ENCODE measurements around the gene ERGIC1.

The ERGIC1 gene

GRCh38 chr5:172868924-172869591 lies 35.0 kb downstream of the ERGIC1 start:
- Histone ChIP-seq H3K4me3 (ENCODE audit: low read depth in 1 of 5, low read length in 5 of 5) (peak overlapping the region in 2 of 5 donors; percentile 44 to 47), H3K9me3 (ENCODE audit: control insufficient read depth in 5 of 5, low read length in 5 of 5) (no peaks in the 10 kb centered on the region), H3K27me3 (ENCODE audit: control insufficient read depth in 5 of 5, insufficient read depth in 4 of 5, low read length in 5 of 5) (no peaks in the 10 kb centered on the region), H3K4me1 (ENCODE audit: control insufficient read depth in 5 of 5, insufficient read depth in 5 of 5, low read length in 5 of 5) (peaks cover 43 to 97% (median 94%) of the 10 kb centered on the region in 5 donors), H3K9ac (ENCODE audit: low read length in 5 of 5) (peak overlapping the region; percentile 22 to 84 (median 72)), H3K36me3 (ENCODE audit: control insufficient read depth in 5 of 5, insufficient read depth in 5 of 5, low read length in 5 of 5) (no peaks in the 10 kb centered on the region), H3K27ac (ENCODE audit: low read depth, low read length) (peak overlapping the region; percentile 98)

- H3K4me3 ChIP-seq (ENCODE audit: low read depth in 1 of 5, low read length in 5 of 5), result no peak overlapping the region
- H3K27ac ChIP-seq (ENCODE audit: low read depth, low read length), result peak overlapping the region; percentile 98
- peaks cover 43 to 91% (median 89%) of the 10 kb centered on the region in 5 donors for H3K4me1 ChIP-seq (ENCODE audit: control insufficient read depth in 5 of 5, insufficient read depth in 5 of 5, low read length in 5 of 5)
These were observed 35.6 kb downstream of the ERGIC1 start for GRCh38 chr5:172869691-172870090.

GRCh38 chr5:172870291-172870714 lies 36.3 kb downstream of the ERGIC1 start:
- Histone ChIP-seq H3K36me3 (ENCODE audit: control insufficient read depth in 5 of 5, insufficient read depth in 5 of 5, low read length in 5 of 5) (no peaks in the 10 kb centered on the region), H3K9ac (ENCODE audit: low read length in 5 of 5) (peak overlapping the region; percentile 63 to 84 (median 72)), H3K27ac (ENCODE audit: low read depth, low read length) (peak overlapping the region; percentile 98), H3K9me3 (ENCODE audit: control insufficient read depth in 5 of 5, low read length in 5 of 5) (no peaks in the 10 kb centered on the region), H3K4me3 (ENCODE audit: low read depth in 1 of 5, low read length in 5 of 5) (no peak overlapping the region), H3K4me1 (ENCODE audit: control insufficient read depth in 5 of 5, insufficient read depth in 5 of 5, low read length in 5 of 5) (peaks cover 43 to 91% (median 85%) of the 10 kb centered on the region in 5 donors), H3K27me3 (ENCODE audit: control insufficient read depth in 5 of 5, insufficient read depth in 4 of 5, low read length in 5 of 5) (no peaks in the 10 kb centered on the region)

More at GRCh38 chr5:172869691-172870090, 35.6 kb downstream of the ERGIC1 start:
- H3K27me3 ChIP-seq (ENCODE audit: control insufficient read depth in 5 of 5, insufficient read depth in 4 of 5, low read length in 5 of 5), result no peaks in the 10 kb centered on the region
- no peaks in the 10 kb centered on the region for H3K36me3 ChIP-seq (ENCODE audit: control insufficient read depth in 5 of 5, insufficient read depth in 5 of 5, low read length in 5 of 5)
- peak overlapping the region; percentile 22 to 84 (median 72) for H3K9ac ChIP-seq (ENCODE audit: low read length in 5 of 5)
- no peaks in the 10 kb centered on the region for H3K9me3 ChIP-seq (ENCODE audit: control insufficient read depth in 5 of 5, low read length in 5 of 5)

- H3K27me3 ChIP-seq (ENCODE audit: control insufficient read depth in 5 of 5, insufficient read depth in 4 of 5, low read length in 5 of 5), result no peaks in the 10 kb centered on the region
- peak overlapping the region; percentile 98 for H3K27ac ChIP-seq (ENCODE audit: low read depth, low read length)
- H3K9me3 ChIP-seq (ENCODE audit: control insufficient read depth in 5 of 5, low read length in 5 of 5), result no peaks in the 10 kb centered on the region
- H3K4me3 ChIP-seq (ENCODE audit: low read depth in 1 of 5, low read length in 5 of 5), result peak overlapping the region in 2 of 5 donors; percentile 4 to 21
- H3K4me1 ChIP-seq (ENCODE audit: control insufficient read depth in 5 of 5, insufficient read depth in 5 of 5, low read length in 5 of 5), result peaks cover 44 to 91% (median 79%) of the 10 kb centered on the region in 5 donors
- no peaks in the 10 kb centered on the region for H3K36me3 ChIP-seq (ENCODE audit: control insufficient read depth in 5 of 5, insufficient read depth in 5 of 5, low read length in 5 of 5)
- H3K9ac ChIP-seq (ENCODE audit: low read length in 5 of 5), result peak overlapping the region; percentile 49 to 84 (median 63)
These were observed 36.8 kb downstream of the ERGIC1 start for GRCh38 chr5:172870715-172871461.

GRCh38 chr5:172871536-172871935 lies 37.5 kb downstream of the ERGIC1 start:
- Histone ChIP-seq H3K36me3 (ENCODE audit: control insufficient read depth in 5 of 5, insufficient read depth in 5 of 5, low read length in 5 of 5) (no peaks in the 10 kb centered on the region), H3K4me1 (ENCODE audit: control insufficient read depth in 5 of 5, insufficient read depth in 5 of 5, low read length in 5 of 5) (peaks cover 44 to 84% (median 73%) of the 10 kb centered on the region in 5 donors), H3K9me3 (ENCODE audit: control insufficient read depth in 5 of 5, low read length in 5 of 5) (no peaks in the 10 kb centered on the region), H3K27me3 (ENCODE audit: control insufficient read depth in 5 of 5, insufficient read depth in 4 of 5, low read length in 5 of 5) (no peaks in the 10 kb centered on the region), H3K27ac (ENCODE audit: low read depth, low read length) (peak overlapping the region; percentile 98), H3K4me3 (ENCODE audit: low read depth in 1 of 5, low read length in 5 of 5) (no peak overlapping the region), H3K9ac (ENCODE audit: low read length in 5 of 5) (peak overlapping the region; percentile 37 to 66 (median 53))

- no peak overlapping the region for H3K4me3 ChIP-seq (ENCODE audit: low read depth in 1 of 5, low read length in 5 of 5)
- peak overlapping the region; percentile 98 for H3K27ac ChIP-seq (ENCODE audit: low read depth, low read length)
- H3K27me3 ChIP-seq (ENCODE audit: control insufficient read depth in 5 of 5, insufficient read depth in 4 of 5, low read length in 5 of 5), result no peaks in the 10 kb centered on the region
- no peaks in the 10 kb centered on the region for H3K36me3 ChIP-seq (ENCODE audit: control insufficient read depth in 5 of 5, insufficient read depth in 5 of 5, low read length in 5 of 5)
- no peaks in the 10 kb centered on the region for H3K9me3 ChIP-seq (ENCODE audit: control insufficient read depth in 5 of 5, low read length in 5 of 5)
- peaks cover 43 to 80% (median 68%) of the 10 kb centered on the region in 5 donors for H3K4me1 ChIP-seq (ENCODE audit: control insufficient read depth in 5 of 5, insufficient read depth in 5 of 5, low read length in 5 of 5)
- H3K9ac ChIP-seq (ENCODE audit: low read length in 5 of 5), result peak overlapping the region; percentile 37 to 66 (median 53)
These were observed 37.9 kb downstream of the ERGIC1 start for GRCh38 chr5:172871982-172872381.

- Histone ChIP-seq H3K9ac (ENCODE audit: low read length in 5 of 5) (peak overlapping the region in 4 of 5 donors; percentile 25 to 66 (median 46)), H3K9me3 (ENCODE audit: control insufficient read depth in 5 of 5, low read length in 5 of 5) (no peaks in the 10 kb centered on the region), H3K4me1 (ENCODE audit: control insufficient read depth in 5 of 5, insufficient read depth in 5 of 5, low read length in 5 of 5) (peaks cover 37 to 76% (median 64%) of the 10 kb centered on the region in 5 donors), H3K27ac (ENCODE audit: low read depth, low read length) (peak overlapping the region; percentile 98), H3K4me3 (ENCODE audit: low read depth in 1 of 5, low read length in 5 of 5) (peak overlapping the region in 2 of 5 donors; percentile 6 to 11), H3K36me3 (ENCODE audit: control insufficient read depth in 5 of 5, insufficient read depth in 5 of 5, low read length in 5 of 5) (no peaks in the 10 kb centered on the region), H3K27me3 (ENCODE audit: control insufficient read depth in 5 of 5, insufficient read depth in 4 of 5, low read length in 5 of 5) (no peaks in the 10 kb centered on the region)
These were observed 39.0 kb downstream of the ERGIC1 start for GRCh38 chr5:172872997-172873491.

GRCh38 chr5:172873513-172873912 lies 39.5 kb downstream of the ERGIC1 start:
- peaks cover 37 to 76% (median 64%) of the 10 kb centered on the region in 5 donors for H3K4me1 ChIP-seq (ENCODE audit: control insufficient read depth in 5 of 5, insufficient read depth in 5 of 5, low read length in 5 of 5)
- peak overlapping the region; percentile 98 for H3K27ac ChIP-seq (ENCODE audit: low read depth, low read length)
- H3K36me3 ChIP-seq (ENCODE audit: control insufficient read depth in 5 of 5, insufficient read depth in 5 of 5, low read length in 5 of 5), result no peaks in the 10 kb centered on the region
- peak overlapping the region in 4 of 5 donors; percentile 11 to 66 (median 46) for H3K9ac ChIP-seq (ENCODE audit: low read length in 5 of 5)
- H3K4me3 ChIP-seq (ENCODE audit: low read depth in 1 of 5, low read length in 5 of 5), result peak overlapping the region in 2 of 5 donors; percentile 6 to 11
- H3K9me3 ChIP-seq (ENCODE audit: control insufficient read depth in 5 of 5, low read length in 5 of 5), result no peaks in the 10 kb centered on the region
- H3K27me3 ChIP-seq (ENCODE audit: control insufficient read depth in 5 of 5, insufficient read depth in 4 of 5, low read length in 5 of 5), result no peaks in the 10 kb centered on the region

GRCh38 chr5:172874647-172875504 lies 40.8 kb downstream of the ERGIC1 start:
- Histone ChIP-seq H3K9me3 (ENCODE audit: control insufficient read depth in 5 of 5, low read length in 5 of 5) (no peaks in the 10 kb centered on the region), H3K4me3 (ENCODE audit: low read depth in 1 of 5, low read length in 5 of 5) (no peak overlapping the region), H3K4me1 (ENCODE audit: control insufficient read depth in 5 of 5, insufficient read depth in 5 of 5, low read length in 5 of 5) (peaks cover 36 to 75% (median 63%) of the 10 kb centered on the region in 5 donors), H3K36me3 (ENCODE audit: control insufficient read depth in 5 of 5, insufficient read depth in 5 of 5, low read length in 5 of 5) (no peaks in the 10 kb centered on the region), H3K27ac (ENCODE audit: low read depth, low read length) (no peak overlapping the region), H3K27me3 (ENCODE audit: control insufficient read depth in 5 of 5, insufficient read depth in 4 of 5, low read length in 5 of 5) (no peaks in the 10 kb centered on the region), H3K9ac (ENCODE audit: low read length in 5 of 5) (no peak overlapping the region)

Data from subcutaneous abdominal adipose tissue (tissue), 5 donors.